HG02943 (cell line): ENCODE results near the gene DHCR7.
A peak's percentile ranks its signal among the peaks of the same experiment; 100 is the strongest.

ENCODE experiments used
- ATAC-seq: cut with Tn5 transposase; IDR thresholded peaks from one replicate; pipeline ENCODE4 v1.9.1; 2021; ENCODE audit warnings: mild to moderate bottlenecking, low read depth, moderate library complexity; ENCODE audit not compliant: unreplicated experiment

DHCR7 gene

GRCh38 chr11:71458146-71459070 lies 10.2 kb upstream of the DHCR7 start:
- ATAC-seq = no peak

- ATAC-seq = no peak
These were observed 8.6 kb upstream of the DHCR7 start for GRCh38 chr11:71456831-71457230.

DNA sequence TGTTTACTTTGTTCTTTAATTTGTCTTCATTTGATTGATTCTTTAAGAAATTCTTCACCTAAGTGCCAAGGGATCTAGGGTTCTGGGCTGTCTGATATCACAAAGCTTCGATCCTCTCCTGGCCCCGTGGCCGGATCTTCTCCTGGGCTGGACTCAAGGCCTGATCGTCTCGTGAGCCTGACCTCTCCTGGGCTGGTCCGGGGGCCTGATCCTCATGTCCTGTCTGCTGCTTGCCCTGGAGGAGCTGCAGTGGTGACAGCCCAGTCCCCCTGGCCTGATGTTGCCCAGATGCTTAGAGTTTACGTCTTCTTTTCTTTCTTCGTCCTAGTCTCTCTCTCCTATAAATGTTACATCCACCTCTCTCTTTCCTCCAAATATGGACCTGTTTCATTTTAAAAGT lies 8.1 kb upstream of the DHCR7 start:
- ATAC-seq = no peak

DNA sequence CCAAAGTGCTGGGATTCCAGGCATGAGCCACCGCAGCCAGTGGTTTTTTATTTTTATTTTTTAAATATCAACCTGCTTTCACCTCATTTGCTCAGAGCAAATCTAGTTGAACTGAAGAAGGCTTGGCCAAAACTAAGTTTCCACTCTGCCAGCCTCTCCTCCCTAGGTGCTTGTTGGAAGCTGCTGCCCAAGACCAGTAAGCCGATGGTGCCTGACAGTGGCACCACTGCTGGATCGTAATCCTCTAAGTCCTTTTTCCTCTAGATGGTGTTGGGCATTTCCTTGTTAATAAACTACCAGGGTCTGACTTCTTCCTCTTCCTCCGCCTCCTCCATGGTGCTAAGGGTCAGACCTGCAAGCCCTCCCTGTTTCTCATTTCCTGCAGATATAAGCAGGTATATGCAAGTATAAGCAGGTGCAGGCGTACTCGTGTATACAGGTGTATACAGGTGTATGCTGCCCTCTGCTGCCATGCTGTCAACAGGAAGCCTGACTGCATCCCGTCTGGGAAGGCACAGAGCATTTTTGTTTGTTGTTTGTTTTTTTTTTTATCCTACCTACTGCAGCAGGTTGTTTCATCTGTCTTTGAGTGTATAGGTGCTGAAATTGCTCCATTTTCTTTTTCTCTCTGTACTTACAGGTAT lies 6.4 kb upstream of the DHCR7 start:
- no peak for ATAC-seq

DNA sequence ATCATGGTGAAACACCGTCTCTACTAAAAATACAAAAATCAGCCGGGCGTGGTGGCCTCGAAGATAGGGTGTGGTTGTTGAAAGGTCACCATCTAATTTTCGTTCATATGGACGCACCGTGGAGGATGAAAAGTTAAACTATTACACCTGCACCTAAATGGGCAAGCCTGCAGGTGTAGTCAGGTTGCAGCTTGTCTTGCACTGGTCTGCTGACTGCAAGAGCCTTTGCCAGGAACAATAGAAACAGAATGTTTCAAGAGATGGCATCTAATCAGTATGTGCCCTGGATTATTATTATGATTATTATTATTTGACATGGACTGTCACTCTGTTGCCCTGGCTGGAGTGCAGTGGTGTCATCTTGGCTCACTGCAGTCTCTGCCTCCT lies 5.7 kb upstream of the DHCR7 start:
- ATAC-seq = no peak

DNA sequence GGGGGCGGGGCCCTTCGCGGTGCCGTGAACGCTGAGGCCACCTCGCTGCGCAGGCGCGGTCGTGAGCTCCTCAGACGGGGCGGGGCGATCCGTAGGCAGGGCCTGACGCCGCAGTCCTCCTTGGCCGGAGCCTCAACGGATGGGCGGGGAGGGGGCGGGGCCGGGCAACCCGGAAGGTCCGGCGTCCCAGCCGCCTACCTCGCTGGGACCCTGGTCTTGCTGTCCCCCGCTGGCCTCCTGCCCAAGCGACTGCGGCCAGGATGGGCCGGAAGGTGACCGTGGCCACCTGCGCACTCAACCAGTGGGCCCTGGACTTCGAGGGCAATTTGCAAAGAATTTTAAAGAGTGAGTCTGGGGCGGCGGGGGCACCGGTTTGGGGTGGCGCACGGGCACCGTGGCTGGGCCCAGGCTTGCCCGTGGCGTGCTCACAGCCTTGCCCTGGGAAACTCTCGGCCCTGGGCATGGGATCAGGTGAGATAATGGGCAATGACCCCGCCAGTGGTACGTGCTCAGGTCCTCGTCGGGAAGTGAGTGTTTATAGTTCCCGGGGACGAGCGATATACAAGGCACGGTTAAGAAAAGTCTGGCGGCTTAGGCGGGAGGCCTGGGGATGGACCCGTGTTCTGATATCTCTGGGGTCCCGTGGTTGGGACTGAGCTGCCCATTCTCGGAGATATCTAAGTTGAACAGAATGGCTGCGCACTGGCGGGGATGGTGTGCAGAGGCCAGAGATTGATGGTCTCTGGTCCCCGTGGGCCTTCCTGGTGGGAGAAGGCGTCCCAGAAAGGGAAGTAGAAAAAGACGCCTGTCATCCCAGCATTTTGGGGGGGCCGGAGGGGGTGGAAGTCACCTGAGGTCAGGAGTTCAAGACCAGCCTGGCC lies 5.1 kb upstream of the DHCR7 start, which contains the start of gene NADSYN1:
Gene NADSYN1 (plus strand): TSS at position 167 of the 881 bp plus-strand sequence. CDS start 94 bp downstream, at position 261.
- peak; percentile 57 for ATAC-seq

- ATAC-seq = peak; percentile 1
These were observed 4.2 kb upstream of the DHCR7 start for GRCh38 chr11:71452199-71453036.

GRCh38 chr11:71451596-71452198 lies 3.5 kb upstream of the DHCR7 start:
- ATAC-seq = no peak

- ATAC-seq = no peak
These were observed 2.7 kb upstream of the DHCR7 start for GRCh38 chr11:71450939-71451338.

DNA sequence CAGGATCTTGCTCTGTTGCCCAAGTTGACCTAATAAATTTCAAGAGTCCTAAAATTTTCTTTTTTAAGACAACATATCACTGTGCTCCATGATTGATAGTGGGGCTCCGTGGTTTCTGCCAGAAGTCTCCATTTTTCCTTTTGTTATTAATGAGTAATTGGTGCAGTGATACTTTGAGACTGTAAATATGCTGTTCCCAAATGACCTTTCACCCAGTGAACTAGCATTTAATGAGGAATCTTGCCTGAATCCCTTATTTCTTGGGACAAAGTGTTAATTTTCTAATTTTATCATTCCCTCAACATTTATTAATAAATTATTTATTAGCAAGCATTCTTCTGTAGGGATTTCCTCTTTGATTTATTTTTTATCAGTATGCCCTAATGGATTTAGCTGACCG lies 2.3 kb upstream of the DHCR7 start:
- ATAC-seq = no peak

- no peak for ATAC-seq
These were observed 1.4 kb upstream of the DHCR7 start for GRCh38 chr11:71449596-71449995.

DNA sequence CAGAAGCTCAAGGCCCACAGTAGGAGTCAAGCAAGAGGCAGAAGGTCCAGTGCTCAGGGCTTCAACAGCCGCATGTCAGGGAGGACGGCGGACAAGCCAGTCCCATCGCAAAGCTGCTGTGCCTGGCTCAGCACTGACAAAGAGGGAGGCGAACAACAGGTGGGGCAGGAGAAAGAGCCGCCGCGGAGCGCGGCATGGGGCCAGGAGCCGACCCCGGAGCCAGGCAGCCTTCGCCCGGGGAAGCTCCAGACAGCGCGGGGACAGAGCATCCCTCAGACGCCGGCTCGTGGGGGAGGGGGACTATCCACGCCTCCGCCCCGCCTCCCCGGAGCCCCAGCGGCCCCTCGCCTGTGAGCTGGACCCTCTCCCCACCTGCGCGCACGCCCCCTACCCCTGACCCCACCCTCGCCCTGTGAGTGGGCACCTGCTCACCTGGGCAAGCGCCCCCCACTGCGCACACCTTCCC lies 369 bp downstream of the DHCR7 start:
- ATAC-seq = peak; percentile 20

DNA sequence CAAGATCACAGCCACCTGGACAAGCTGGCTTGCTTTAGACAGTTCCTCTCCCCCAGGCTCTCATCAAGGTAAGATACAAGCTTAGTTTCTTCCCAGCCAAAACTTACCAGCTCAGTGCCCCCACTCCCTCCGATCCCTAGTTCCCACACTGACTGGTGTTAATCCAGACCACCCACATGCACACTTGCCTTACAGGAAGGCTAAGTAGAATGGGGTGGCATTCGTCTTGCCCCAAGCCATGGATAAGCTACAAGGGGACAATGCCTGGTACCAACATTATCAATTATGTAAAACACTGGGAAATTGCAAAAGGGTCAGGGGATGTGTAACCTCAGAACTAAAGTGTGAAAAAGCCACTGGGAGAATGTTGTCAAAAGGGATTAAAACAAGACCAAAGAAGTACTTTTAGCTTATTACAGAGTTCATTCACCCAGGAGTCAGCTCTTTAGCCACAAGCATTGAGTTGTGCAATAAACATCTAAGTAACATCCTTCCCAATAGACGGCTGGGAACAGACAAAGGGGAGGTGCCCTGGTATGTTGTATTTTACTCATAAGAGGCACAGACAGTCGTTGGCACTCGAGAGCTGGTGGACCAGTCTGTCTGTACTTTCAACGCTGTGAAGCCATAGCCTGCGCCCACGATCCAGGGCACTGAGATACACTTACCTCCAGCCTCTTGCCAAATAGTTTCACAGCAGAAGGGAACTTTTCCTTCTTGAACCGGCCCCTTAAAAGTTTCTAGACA lies 1.1 kb downstream of the DHCR7 start:
- ATAC-seq = no peak

- ATAC-seq = no peak
These were observed 2.0 kb downstream of the DHCR7 start for GRCh38 chr11:71446150-71446549.

- no peak for ATAC-seq
These were observed 3.4 kb downstream of the DHCR7 start for GRCh38 chr11:71444811-71445210.

- no peak for ATAC-seq
These were observed 4.3 kb downstream of the DHCR7 start for GRCh38 chr11:71443736-71444445.

DNA sequence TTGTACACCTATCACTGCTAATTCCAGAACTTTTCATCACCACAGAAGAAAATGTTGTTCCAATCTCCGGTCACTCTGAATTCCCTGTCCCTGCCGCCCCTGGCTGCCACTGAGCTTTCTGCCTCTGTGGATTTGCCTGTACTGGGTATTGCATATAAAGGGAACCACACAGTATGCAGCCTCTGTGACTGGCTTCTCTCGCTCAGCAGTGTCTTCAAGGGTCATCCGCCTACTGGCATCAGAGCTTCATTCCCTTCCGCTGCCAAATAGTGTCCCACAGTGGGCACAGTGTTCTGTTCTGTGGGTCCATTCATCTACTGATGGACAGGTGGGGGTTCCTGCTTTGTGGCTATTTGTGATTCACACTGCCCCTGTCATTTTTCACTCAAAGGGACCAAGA lies 5.3 kb downstream of the DHCR7 start:
- no peak for ATAC-seq

DNA sequence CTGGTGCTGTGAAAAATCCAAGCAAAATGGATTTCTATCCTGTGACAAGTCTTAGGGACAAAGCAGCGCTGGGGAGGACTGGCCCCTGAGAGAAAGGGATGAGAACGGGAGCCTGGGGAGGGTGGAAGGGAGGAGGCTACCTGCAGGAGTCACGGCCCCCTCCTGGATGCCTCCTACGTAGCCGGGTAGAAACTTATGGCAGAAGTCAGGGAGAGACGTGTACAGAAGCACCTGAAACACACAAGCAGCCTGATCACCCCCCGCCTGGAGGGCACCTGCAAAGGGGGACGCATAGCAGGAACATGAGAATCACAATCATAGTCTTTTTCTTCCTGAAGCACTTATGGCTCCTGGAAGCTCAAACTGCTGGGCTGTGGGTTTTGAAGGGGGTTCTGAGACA lies 6.1 kb downstream of the DHCR7 start:
- no peak for ATAC-seq
